ENCODE data around the gene PHLDB1. TPM values are rescaled to one million over a fixed set of nuclear protein-coding genes. Genes with fewer than 3 reads are reported as not detected.

Gene PHLDB1
- total and polyA plus RNA-seq, 2 of the 8 experiments (the other 6 are each of a cell fraction or from before 2014, with no cell fraction given), result 53.9 to 74.8 TPM

- no peak overlapping the region for H3K14ac ChIP-seq (ENCODE audit: insufficient read length)
- H4K5ac ChIP-seq (ENCODE audit: insufficient read length, low read depth, low read length), result no peak overlapping the region
- no peak overlapping the region for H2BK120ac ChIP-seq (replicated peaks; ENCODE audit: low read depth, low read length)
- H3K18ac ChIP-seq (ENCODE audit: extremely low read depth, low read length), result no peak overlapping the region
- POLR2A ChIA-PET (ENCODE audit: partially characterized antibody), result interaction anchor here (0.9 to 16.1 kb wide), 8 partner anchors 10 to 334 kb away, joined by 3 to 271 read pairs (median 4); no protein-coding TSS in a partner anchor
- CTCF ChIA-PET (ENCODE audit: partially characterized antibody), result interaction anchor here (0.7 to 8.5 kb wide), 14 partner anchors 7 to 303 kb away, joined by 3 to 89 read pairs (median 5); partner anchors contain the start of gene PHLDB1
- no peak overlapping the region for H3K4ac ChIP-seq (replicated peaks; ENCODE audit: insufficient read length, low read depth, low read length)
- no peaks in the 10 kb centered on the region for H3K9me3 ChIP-seq (ENCODE audit: insufficient read depth in 2 of 2, low read depth in 1 of 2, low read length in 1 of 2)
- 89% methylated on average over 4 of the region's 4 CpGs; no CpG with 5 or more reads in 1 of the 2 experiments for WGBS, 2 experiments (ENCODE audit: extremely low coverage in 1 of 2, insufficient coverage in 1 of 2, insufficient read length in 1 of 2, insufficient replicate concordance in 2 of 2, low coverage in 1 of 2, low lambda C conversion rate in 2 of 2, missing lambda C conversion rate in 1 of 2)
- 0 out of 2 replicates have a peak overlapping the region, but pooled peaks have one; percentile 37 for H2BK20ac ChIP-seq (ENCODE audit: low read length)
- H3K56ac ChIP-seq (replicated peaks; ENCODE audit: insufficient read length, low read depth, low read length), result no peak overlapping the region
- H3K36me3 ChIP-seq (ENCODE audit: control insufficient read depth in 2 of 4, insufficient read depth in 4 of 4, low read length in 3 of 4), result no peaks in the 10 kb centered on the region
- peaks cover 0 to 3% of the 10 kb centered on the region in 2 experiments for H4K20me1 ChIP-seq (replicated peaks in 1 of 2; ENCODE audit: control insufficient read depth in 1 of 2, insufficient read depth in 2 of 2, low read length in 2 of 2)
- H2AK5ac ChIP-seq (ENCODE audit: low read depth, low read length), result no peak overlapping the region
- no peak overlapping the region for H3K4me2 ChIP-seq (ENCODE audit: insufficient read depth in 1 of 2, low read depth in 2 of 2, low read length in 2 of 2)
- FAIRE-seq (no peak), DNase-seq (ENCODE audit: low read depth in 1 of 2, low spot score in 2 of 2) (no peak)
- 0 out of 2 replicates have a peak overlapping the region, but pooled peaks have one; percentile 7 for H2BK12ac ChIP-seq (ENCODE audit: low read depth, low read length)
- H3K27ac ChIP-seq (ENCODE audit: low read depth, low read length), result no peak overlapping the region
- no peak overlapping the region for H3K4me3 ChIP-seq (ENCODE audit: extremely low read depth in 1 of 4, insufficient read depth in 2 of 4, low read depth in 3 of 4, low read length in 4 of 4)
- peak overlapping the region; percentile 89; the same call in 1 of the 2 replicates for H2BK15ac ChIP-seq (ENCODE audit: low read length)
- H4K91ac ChIP-seq (replicated peaks; ENCODE audit: insufficient read length, low read length), result peak overlapping the region; percentile 5
- no peaks in the 10 kb centered on the region for H3K79me2 ChIP-seq (ENCODE audit: control insufficient read depth in 1 of 2, insufficient read depth in 2 of 2, low read length in 2 of 2)
- no peak overlapping the region for H2AFZ ChIP-seq (ENCODE audit: low read length)
- peaks cover 0 to 22% (median 18%) of the 10 kb centered on the region in 4 experiments; a peak in 6 of 7 replicates for H3K4me1 ChIP-seq (replicated peaks in 1 of 4; ENCODE audit: control insufficient read depth in 3 of 4, insufficient read depth in 4 of 4, low read length in 3 of 4)
- no peaks in the 10 kb centered on the region for H3K27me3 ChIP-seq (replicated peaks in 1 of 4; ENCODE audit: control insufficient read depth in 3 of 4, extremely low read depth in 1 of 4, insufficient read depth in 3 of 4, low read length in 3 of 4)
- H3K23me2 ChIP-seq (ENCODE audit: low read depth, low read length), result no peaks in the 10 kb centered on the region; the same call in 1 of the 2 replicates
- no peak overlapping the region for H3K9ac ChIP-seq (replicated peaks in 1 of 4; ENCODE audit: extremely low read depth in 1 of 4, low read depth in 3 of 4, low read length in 3 of 4)
- no peak overlapping the region for H4K8ac ChIP-seq (ENCODE audit: extremely low read depth, insufficient read depth, low read length)
- no peak overlapping the region for H3K23ac ChIP-seq (ENCODE audit: insufficient read length)
- H3K79me1 ChIP-seq (ENCODE audit: low read depth, low read length), result no peaks in the 10 kb centered on the region
- no peak overlapping the region for H2BK5ac ChIP-seq (ENCODE audit: low read depth, low read length)
- no peak for TF ChIP-seq RNF2 (IDR thresholded peaks at IDR 0.05; ENCODE audit: borderline replicate concordance, low read depth, low read length, missing control alignments, poor library complexity, severe bottlenecking)
- TF ChIP-seq ASH2L (IDR thresholded peaks at IDR 0.05; ENCODE audit: low read length), result no peak
- TF ChIP-seq NRF1 (IDR thresholded peaks at IDR 0.05; ENCODE audit: low read depth, low read length), result no peak
- TF ChIP-seq CHD2 (IDR thresholded peaks at IDR 0.05; ENCODE audit: low read length), result no peak
- no peak for TF ChIP-seq KDM4A (IDR thresholded peaks at IDR 0.05; ENCODE audit: low read depth, low read length, severe bottlenecking)
- TF ChIP-seq PHF8 (conservative IDR thresholded peaks at IDR 0.05; ENCODE audit: low read depth, low read length), result no peak
- TF ChIP-seq EP300 (IDR thresholded peaks at IDR 0.05; ENCODE audit: borderline replicate concordance in 1 of 2, low read depth in 2 of 2, low read length in 2 of 2), result no peak
- no peak for TF ChIP-seq GTF2F1 (IDR thresholded peaks at IDR 0.05; ENCODE audit: borderline replicate concordance, low read depth, low read length)
- no peak for TF ChIP-seq SUZ12 (IDR thresholded peaks at IDR 0.05; ENCODE audit: low read length)
- no peak for TF ChIP-seq CREB1 (IDR thresholded peaks at IDR 0.05)
- TF ChIP-seq MAFK (IDR thresholded peaks at IDR 0.05; ENCODE audit: low read depth, low read length), result no peak
- TF ChIP-seq, protein P1, sequence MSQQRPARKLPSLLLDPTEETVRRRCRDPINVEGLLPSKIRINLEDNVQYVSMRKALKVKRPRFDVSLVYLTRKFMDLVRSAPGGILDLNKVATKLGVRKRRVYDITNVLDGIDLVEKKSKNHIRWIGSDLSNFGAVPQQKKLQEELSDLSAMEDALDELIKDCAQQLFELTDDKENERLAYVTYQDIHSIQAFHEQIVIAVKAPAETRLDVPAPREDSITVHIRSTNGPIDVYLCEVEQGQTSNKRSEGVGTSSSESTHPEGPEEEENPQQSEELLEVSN (IDR thresholded peaks at IDR 0.05), result no peak
- TF ChIP-seq BACH1 (IDR thresholded peaks at IDR 0.05; ENCODE audit: low read length), result no peak
Measured at GRCh38 chr11:118663381-118663780, 56.0 kb downstream of the PHLDB1 start.

All from H1 (cell line).